Measurements from ENCODE around the gene MYOT.

Gene MYOT

DNA sequence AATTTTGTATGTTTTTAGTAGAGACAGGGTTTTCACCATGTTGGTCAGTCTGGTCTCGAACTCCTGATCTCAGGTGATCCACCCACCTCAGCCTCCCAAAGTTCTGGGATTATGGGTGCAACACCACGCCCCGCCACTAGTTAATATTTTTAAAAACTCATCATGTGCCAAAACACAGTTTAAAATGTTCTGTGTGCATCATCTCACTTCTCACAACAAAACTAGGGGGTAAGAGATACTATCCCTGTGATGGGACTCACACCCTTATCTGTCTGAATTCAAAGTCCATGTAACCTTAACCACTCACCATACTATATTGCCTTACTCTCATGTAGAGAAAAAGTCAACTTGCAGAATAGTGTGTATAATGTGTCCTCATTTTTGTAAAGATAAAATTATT is 24.2 kb downstream of the MYOT start:
- in situ Hi-C loops (cut with MboI; ENCODE audit: low pct_unique_long_range_greater_than_20kb, low sequenced_read_pairs), result no loop called here
- DNase-seq, result peak; percentile 29

DNA sequence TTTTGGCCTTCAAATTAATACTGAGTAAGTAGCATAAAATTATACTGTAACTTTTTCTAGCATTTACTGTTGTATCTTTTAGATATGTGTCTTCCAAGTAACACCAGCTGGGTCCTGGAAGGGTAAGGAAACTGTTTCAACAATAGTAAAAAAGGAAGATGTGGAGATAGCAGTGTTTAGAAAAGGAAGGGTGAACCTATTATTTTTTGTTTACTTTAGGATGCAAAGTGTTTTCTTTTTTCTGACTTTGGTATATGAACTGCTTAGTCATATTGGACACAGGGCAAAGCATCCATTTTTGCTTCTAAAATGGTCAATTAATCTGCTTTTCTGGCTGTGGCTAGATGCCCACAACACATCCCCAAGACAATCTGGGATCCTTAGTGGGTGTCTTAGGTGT is 26.9 kb downstream of the MYOT start:
- in situ Hi-C loops (cut with MboI; ENCODE audit: low pct_unique_long_range_greater_than_20kb, low sequenced_read_pairs), result no loop called here
- DNase-seq, result no peak

DNA sequence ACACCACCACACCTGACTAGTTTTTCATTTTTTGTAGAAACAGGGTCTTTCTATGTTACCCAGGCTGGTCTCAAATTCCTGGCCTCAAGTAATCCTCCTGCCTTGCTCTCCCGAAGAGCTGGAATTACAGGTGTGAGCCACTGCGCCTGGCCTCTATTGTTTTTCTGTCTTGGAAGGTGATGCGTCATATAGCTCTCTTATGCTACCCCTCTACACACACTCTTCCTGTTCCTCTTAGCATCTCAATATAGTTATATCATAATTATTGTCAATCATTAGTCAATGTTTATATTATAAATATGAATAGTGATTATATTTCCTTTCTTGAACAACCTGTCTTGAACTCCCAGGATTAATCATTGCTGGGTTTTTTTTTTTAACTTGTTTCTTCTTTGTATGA is 28.9 kb downstream of the MYOT start:
- in situ Hi-C loops (cut with MboI; ENCODE audit: low pct_unique_long_range_greater_than_20kb, low sequenced_read_pairs), result no loop called here
- no peak for DNase-seq

DNA sequence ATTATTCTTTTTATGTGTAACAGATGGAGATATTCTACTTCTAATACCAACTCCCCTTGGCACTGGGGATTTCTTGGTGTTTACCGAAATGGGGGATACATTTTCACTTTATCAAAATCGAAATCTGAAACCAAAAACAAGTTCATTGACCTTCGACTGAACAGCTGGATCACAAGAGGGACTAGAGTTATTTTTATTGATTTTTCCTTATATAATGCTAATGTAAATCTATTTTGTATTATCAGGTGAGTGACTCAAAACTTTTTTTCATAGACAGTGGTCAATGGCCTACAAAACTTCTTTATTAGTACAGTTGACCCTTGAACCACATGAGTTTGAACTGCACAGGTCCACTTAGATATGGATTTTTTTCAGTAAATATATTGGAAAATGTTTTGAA is 31.8 kb downstream of the MYOT start:
- in situ Hi-C loops (cut with MboI; ENCODE audit: low pct_unique_long_range_greater_than_20kb, low sequenced_read_pairs), result no loop called here
- no peak for DNase-seq

DNA sequence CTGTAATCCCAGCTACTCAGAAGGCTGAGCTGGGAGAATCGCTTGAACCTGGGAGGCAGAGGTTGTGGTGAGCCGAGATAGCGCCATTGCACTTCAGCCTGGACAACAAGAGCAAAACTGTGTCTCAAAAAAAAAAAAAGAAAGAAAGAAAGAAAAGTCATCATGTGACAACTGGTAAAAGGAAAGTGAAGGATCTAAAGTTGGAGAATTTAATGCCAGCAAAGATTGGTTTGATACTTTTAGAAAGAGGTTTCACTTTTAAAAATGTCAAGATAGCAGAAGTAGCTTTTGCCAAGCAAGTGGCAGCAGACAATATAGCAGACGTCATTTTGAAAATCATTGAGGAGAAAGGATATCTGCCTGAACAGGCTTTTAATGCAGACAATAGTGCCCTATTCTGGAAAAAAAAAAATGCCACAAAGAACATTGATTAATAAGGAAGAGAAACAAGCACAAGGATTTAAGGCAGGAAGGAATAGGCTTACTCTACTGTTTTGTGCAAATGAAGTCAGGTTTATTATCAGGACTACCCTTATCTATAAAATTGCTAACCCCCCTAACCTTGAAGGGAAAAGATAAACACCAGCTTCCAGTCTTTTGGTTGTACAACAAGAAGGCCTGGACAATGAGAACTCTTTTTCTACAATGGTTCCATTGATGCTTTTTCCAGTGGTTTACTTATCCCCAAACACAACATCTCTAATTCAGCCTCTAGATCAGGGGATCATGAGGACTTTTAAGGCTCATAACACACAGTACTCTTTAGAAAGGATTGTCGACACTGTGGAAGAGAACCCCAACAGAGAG is 33.6 kb downstream of the MYOT start:
- peak; percentile 18 for DNase-seq
- in situ Hi-C loops (cut with MboI; ENCODE audit: low pct_unique_long_range_greater_than_20kb, low sequenced_read_pairs), result no loop called here

DNA sequence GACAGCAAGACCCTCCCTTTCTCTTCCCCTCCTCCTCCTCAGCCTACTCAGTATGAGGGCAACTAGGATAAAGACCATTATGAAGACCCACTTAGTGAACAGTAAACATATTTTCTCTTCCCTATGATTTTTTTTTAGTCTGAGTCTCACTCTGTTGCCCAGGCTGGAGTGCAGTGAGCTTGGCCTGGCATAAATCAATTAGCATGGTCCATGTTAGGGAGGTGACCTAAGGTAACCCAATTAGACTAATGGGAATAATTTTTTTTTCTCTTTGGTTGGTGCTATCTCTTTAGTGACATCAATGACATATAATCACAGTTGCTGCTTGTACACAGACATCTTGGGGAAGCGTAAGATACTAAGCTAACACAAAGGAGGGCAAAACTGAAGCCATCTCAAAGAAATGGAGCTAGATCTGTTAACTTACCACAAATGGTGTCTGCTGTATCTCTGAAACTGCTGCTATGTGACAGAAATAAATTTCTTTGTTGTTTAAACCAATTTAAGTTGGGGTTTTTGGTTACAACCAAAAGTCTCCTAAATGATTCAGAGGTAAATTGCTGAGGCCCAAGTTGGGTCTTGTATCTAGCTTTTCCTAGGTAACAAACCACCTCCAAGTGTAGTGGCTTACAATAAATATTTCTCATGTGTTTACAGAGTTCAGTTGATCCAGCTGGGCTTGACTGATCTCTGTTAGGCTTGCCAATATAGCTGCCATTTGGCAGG is 34.9 kb downstream of the MYOT start:
- in situ Hi-C loops (cut with MboI; ENCODE audit: low pct_unique_long_range_greater_than_20kb, low sequenced_read_pairs), result no loop called here
- DNase-seq, result no peak

DNA sequence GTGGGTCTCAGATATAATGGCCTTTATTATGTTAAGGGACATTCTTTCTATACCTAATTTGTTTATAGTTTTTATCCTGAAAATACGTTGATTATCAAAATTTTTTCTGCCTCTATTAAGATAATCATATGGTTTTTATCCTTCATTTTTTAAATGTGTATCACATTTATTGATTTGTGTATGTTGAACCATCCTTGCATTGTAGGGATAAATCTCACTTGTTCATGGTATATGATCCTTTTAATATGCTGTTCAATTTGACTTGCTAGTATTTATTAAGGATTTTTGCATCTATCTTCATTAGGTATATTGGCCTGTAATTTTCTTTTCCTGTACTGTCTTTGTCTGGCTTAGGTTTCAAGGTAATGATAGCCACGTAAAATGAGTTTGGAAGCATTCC is 47.1 kb downstream of the MYOT start:
- in situ Hi-C loops (cut with MboI; ENCODE audit: low pct_unique_long_range_greater_than_20kb, low sequenced_read_pairs), result no loop called here
- no peak for DNase-seq

DNA sequence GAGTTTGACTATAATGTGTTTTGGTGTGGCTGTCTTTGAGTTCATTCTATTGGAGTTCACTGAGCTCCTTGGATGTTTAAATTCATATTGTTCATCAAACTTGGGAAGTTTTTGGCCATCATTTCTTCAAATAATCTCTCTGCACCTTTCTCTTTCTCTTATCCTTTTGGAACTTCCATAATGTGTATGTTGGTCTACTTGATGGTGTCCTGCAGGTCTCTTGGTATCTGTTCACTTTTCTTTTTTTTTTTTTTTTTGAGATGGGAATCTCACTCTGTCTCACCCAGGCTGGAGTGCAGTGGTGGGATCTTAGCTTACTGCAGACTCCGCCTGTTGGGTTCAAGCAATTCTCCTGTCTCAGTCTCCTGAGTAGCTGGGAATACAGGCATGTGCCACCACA is 49.3 kb downstream of the MYOT start:
- DNase-seq, result no peak

DNA sequence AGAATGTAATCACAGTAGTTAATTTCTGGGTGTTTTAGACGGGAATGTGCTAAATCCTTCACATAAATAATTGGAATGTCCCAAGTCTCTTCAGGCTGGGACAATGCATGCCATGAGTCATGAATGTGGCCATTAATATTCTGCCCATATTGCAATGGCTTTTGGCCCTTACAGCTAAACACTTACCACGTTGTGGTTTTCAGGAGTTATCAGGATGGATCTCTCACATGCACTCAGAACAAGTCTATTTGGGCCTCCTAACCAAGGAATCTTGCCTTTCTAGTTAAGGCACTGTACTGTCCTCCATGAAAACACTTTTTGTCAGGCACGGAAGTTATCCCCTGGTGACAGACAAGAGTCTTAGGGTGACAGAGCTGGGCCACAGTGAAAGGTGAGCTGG is 54.3 kb downstream of the MYOT start:
- DNase-seq, result no peak
- in situ Hi-C loops (cut with MboI; ENCODE audit: low pct_unique_long_range_greater_than_20kb, low sequenced_read_pairs), result no loop called here

More for the DNA sequence above, 49.3 kb downstream of the MYOT start:
- in situ Hi-C loops (cut with MboI; ENCODE audit: low pct_unique_long_range_greater_than_20kb, low sequenced_read_pairs), result no loop called here

DNA sequence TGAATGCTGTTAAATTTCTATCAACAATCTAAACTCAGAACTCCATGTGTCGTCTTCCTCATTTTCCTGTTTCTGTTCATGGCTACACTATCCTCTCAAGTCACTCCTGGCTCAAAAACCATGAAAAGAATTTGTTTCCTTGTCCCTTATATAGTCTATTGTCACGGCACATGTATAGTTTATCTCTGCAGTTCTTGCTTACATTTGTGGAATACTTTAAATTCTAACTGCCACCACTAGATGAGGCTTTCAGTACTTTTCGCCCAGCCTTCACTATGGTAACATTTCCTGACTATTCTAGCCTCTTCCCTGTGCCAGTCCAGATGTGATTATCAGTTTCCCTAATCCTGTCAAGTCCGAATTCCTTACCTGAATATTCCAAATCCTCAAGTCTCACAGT is 56.2 kb downstream of the MYOT start:
- in situ Hi-C loops (cut with MboI; ENCODE audit: low pct_unique_long_range_greater_than_20kb, low sequenced_read_pairs), result no loop called here
- no peak for DNase-seq

DNA sequence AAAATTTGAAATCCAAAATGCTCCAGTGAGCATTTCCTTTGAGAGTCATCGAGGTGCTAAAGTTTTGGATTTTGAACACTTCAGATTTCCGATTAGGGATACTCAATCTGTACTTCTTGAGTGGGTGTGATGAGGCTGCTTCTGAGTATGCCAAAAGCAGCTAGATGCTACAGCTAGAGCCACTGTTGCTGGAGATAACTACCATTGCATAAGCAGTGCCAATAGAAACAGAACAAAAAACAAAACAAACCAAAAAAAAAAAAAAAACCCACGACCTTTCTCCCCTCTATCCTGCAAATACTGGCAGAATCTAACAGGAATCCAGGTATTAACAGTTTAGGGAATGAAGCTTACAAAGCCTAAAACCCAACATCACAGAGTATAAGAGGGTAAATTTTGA is 65.1 kb downstream of the MYOT start:
- in situ Hi-C loops (cut with MboI; ENCODE audit: low pct_unique_long_range_greater_than_20kb, low sequenced_read_pairs), result no loop called here
- DNase-seq, result no peak

DNA sequence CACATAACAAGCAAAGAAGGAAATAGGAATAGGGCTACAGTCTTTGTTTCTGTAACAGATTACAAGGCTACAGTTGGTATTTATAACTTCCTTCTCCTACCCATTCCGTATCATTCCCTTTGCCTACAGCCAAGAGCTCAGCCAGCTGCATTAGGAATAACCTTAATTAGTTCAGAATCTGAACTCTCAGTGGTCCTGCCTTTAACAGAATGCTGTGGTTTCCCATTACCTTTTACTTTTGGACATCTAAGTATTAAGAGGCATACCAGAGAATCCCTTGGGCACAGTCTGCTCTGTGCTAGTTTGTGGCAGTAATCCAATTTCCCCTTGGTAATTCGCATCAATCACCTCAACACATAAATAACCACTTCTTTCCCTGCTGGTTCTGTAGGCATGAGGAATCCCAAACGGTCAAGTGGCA is 65.8 kb downstream of the MYOT start:
- in situ Hi-C loops (cut with MboI; ENCODE audit: low pct_unique_long_range_greater_than_20kb, low sequenced_read_pairs), result no loop called here
- no peak for DNase-seq

DNA sequence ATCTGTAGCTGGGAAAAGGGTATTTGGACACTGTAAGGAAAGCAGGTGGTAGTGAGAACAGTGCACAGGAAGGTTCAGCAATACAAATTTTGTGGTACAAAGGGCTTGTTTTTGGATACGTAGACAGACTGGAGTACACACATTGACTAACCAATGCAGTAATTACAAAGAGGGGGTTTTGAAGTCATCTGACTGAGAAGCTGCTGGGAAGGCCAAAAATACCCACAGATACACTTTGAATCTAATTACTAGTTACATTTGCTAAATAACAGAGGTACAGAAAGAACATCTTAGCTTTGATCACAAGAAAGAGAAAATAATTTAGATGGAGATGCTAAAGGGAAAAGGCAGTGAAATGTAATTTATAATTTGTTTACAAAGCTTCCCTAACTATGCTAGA is 67.5 kb downstream of the MYOT start:
- in situ Hi-C loops (cut with MboI; ENCODE audit: low pct_unique_long_range_greater_than_20kb, low sequenced_read_pairs), result no loop called here

DNA sequence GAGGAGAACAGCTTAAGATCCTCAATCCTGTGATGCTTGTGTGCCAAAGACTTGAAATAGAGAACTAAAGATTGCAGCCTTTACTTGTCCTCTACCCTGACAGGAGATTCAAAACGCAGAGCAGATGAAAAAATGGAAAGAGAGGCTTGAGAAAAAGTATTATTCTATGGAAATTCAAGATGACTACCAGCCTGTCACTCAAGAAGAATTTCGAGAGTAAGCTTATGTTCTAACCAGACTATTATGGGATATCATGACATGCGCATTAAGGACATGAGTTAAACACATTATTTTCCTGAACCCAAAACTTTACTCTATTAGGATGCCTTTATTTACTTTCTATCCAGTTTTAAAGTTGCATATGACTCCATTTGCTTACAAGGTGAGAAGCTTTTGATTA is 68.0 kb downstream of the MYOT start:
- DNase-seq, result no peak
- in situ Hi-C loops (cut with MboI; ENCODE audit: low pct_unique_long_range_greater_than_20kb, low sequenced_read_pairs), result no loop called here

More for the DNA sequence above, 67.5 kb downstream of the MYOT start:
- no peak for DNase-seq
